Measurements from ENCODE around the gene LAGE3. TPM values are rescaled to one million over a fixed set of nuclear protein-coding genes. Genes with fewer than 3 reads are reported as not detected.

LAGE3 gene
- total RNA-seq, 4 donors from 2014 or later = 3.0 to 28.4 (median 23.3) TPM; not detected in 1

- no peaks in the 10 kb centered on the region for H3K36me3 ChIP-seq
- no peak overlapping the region for H3K27ac ChIP-seq
- whole genome bisulfite sequencing, 2 donors (ENCODE audit: low coverage in 1 of 2) = 86 to 93% methylated on average over 3 to 5 of the region's 5 CpGs
- intact Hi-C loops (cut with DNase I; ENCODE audit: low total_unique reads) = no loop called here
- DNase-seq = no peak
- H3K4me3 ChIP-seq = no peak overlapping the region
- no peaks in the 10 kb centered on the region for H3K4me1 ChIP-seq
- TF ChIP-seq POLR2A (IDR thresholded peaks at IDR 0.05) (no peak), POLR2AphosphoS5 (IDR thresholded peaks at IDR 0.05) (no peak), EP300 (IDR thresholded peaks at IDR 0.05; ENCODE audit: low read depth) (no peak), CTCF (IDR thresholded peaks at IDR 0.05) (no peak)
- in situ Hi-C loops (cut with MboI; ENCODE audit: low pct_ligation_motif_present in 1 of 4, low pct_unique_long_range_greater_than_20kb in 1 of 4, low sequenced_read_pairs in 3 of 4) = no loop called here
- no peaks in the 10 kb centered on the region for H3K27me3 ChIP-seq
- H3K9me3 ChIP-seq = no peaks in the 10 kb centered on the region
Measured at GRCh38 chrX:154509455-154509854, 30.4 kb upstream of the LAGE3 start.

- Histone ChIP-seq H3K27ac (no peak overlapping the region), H3K36me3 (no peaks in the 10 kb centered on the region), H3K27me3 (no peaks in the 10 kb centered on the region), H3K4me1 (no peaks in the 10 kb centered on the region), H3K9me3 (no peaks in the 10 kb centered on the region), H3K4me3 (no peak overlapping the region)
- intact Hi-C loops (cut with DNase I; ENCODE audit: low total_unique reads) (no loop called here), in situ Hi-C loops (cut with MboI; ENCODE audit: low pct_ligation_motif_present in 1 of 4, low pct_unique_long_range_greater_than_20kb in 1 of 4, low sequenced_read_pairs in 3 of 4) (no loop called here)
- no peak for DNase-seq
- no peak for TF ChIP-seq POLR2A (IDR thresholded peaks at IDR 0.05)
- TF ChIP-seq EP300 (IDR thresholded peaks at IDR 0.05; ENCODE audit: low read depth) = no peak
- no peak for TF ChIP-seq POLR2AphosphoS5 (IDR thresholded peaks at IDR 0.05)
- TF ChIP-seq CTCF (IDR thresholded peaks at IDR 0.05) = no peak
- 89% methylated on average over 12 of the region's 13 CpGs; no CpG with 5 or more reads in 1 of the 2 donors for WGBS, 2 donors (ENCODE audit: low coverage in 1 of 2)
Measured at GRCh38 chrX:154508384-154508745, 29.3 kb upstream of the LAGE3 start.

GRCh38 chrX:154507673-154508383 lies 28.7 kb upstream of the LAGE3 start:
- Histone ChIP-seq H3K27ac (no peak overlapping the region), H3K36me3 (no peaks in the 10 kb centered on the region), H3K27me3 (no peaks in the 10 kb centered on the region), H3K4me3 (no peak overlapping the region), H3K4me1 (no peaks in the 10 kb centered on the region), H3K9me3 (no peaks in the 10 kb centered on the region)
- no peak for DNase-seq
- in situ Hi-C loops (cut with MboI; ENCODE audit: low pct_ligation_motif_present in 1 of 4, low pct_unique_long_range_greater_than_20kb in 1 of 4, low sequenced_read_pairs in 3 of 4) = no loop called here
- TF ChIP-seq CTCF (IDR thresholded peaks at IDR 0.05) = no peak
- no peak for TF ChIP-seq POLR2A (IDR thresholded peaks at IDR 0.05)
- no peak for TF ChIP-seq EP300 (IDR thresholded peaks at IDR 0.05; ENCODE audit: low read depth)
- TF ChIP-seq POLR2AphosphoS5 (IDR thresholded peaks at IDR 0.05) = no peak
- 87% methylated on average over 24 of the region's 24 CpGs; no CpG with 5 or more reads in 1 of the 2 donors for WGBS, 2 donors (ENCODE audit: low coverage in 1 of 2)
- intact Hi-C loops (cut with DNase I; ENCODE audit: low total_unique reads) = no loop called here

- 91% methylated on average over 33 of the region's 37 CpGs; no CpG with 5 or more reads in 1 of the 2 donors for WGBS, 2 donors (ENCODE audit: low coverage in 1 of 2)
- Histone ChIP-seq H3K27ac (no peak overlapping the region), H3K4me3 (no peak overlapping the region), H3K36me3 (no peaks in the 10 kb centered on the region), H3K4me1 (no peaks in the 10 kb centered on the region), H3K27me3 (no peaks in the 10 kb centered on the region), H3K9me3 (no peaks in the 10 kb centered on the region)
- intact Hi-C loops (cut with DNase I; ENCODE audit: low total_unique reads) = no loop called here
- in situ Hi-C loops (cut with MboI; ENCODE audit: low pct_ligation_motif_present in 1 of 4, low pct_unique_long_range_greater_than_20kb in 1 of 4, low sequenced_read_pairs in 3 of 4) = no loop called here
- DNase-seq = no peak
- TF ChIP-seq POLR2A (IDR thresholded peaks at IDR 0.05) (no peak), EP300 (IDR thresholded peaks at IDR 0.05; ENCODE audit: low read depth) (no peak), POLR2AphosphoS5 (IDR thresholded peaks at IDR 0.05) (no peak), CTCF (IDR thresholded peaks at IDR 0.05) (no peak)
Measured at GRCh38 chrX:154506483-154507332, 27.6 kb upstream of the LAGE3 start.
